ENCODE measurements around the gene BRINP2.

BRINP2 gene

GRCh38 chr1:177165069-177165439 lies 5.7 kb upstream of the BRINP2 start:
- no peak for DNase-seq (ENCODE audit: low read depth, low spot score)

- DNase-seq (ENCODE audit: low read depth, low spot score), result no peak
Observed at GRCh38 chr1:177171536-177172123, 872 bp downstream of the BRINP2 start.

- DNase-seq (ENCODE audit: low read depth, low spot score), result no peak
Observed at GRCh38 chr1:177172272-177172671, 1.5 kb downstream of the BRINP2 start.

GRCh38 chr1:177172866-177173265 lies 2.1 kb downstream of the BRINP2 start:
- DNase-seq (ENCODE audit: low read depth, low spot score), result no peak

- no peak for DNase-seq (ENCODE audit: low read depth, low spot score)
Observed at GRCh38 chr1:177173976-177174375, 3.2 kb downstream of the BRINP2 start.

- no peak for DNase-seq (ENCODE audit: low read depth, low spot score)
Observed at GRCh38 chr1:177174921-177175634, 4.3 kb downstream of the BRINP2 start.

GRCh38 chr1:177181280-177181630 lies 10.5 kb downstream of the BRINP2 start:
- no peak for DNase-seq (ENCODE audit: low read depth, low spot score)

GRCh38 chr1:177181631-177182291 lies 11.0 kb downstream of the BRINP2 start:
- peak; percentile 95 for DNase-seq (ENCODE audit: low read depth, low spot score)

- DNase-seq (ENCODE audit: low read depth, low spot score), result no peak
Observed at GRCh38 chr1:177183836-177184235, 13.1 kb downstream of the BRINP2 start.

GRCh38 chr1:177185209-177185608 lies 14.5 kb downstream of the BRINP2 start:
- no peak for DNase-seq (ENCODE audit: low read depth, low spot score)

- DNase-seq (ENCODE audit: low read depth, low spot score), result no peak
Observed at GRCh38 chr1:177186639-177187038, 15.9 kb downstream of the BRINP2 start.

- no peak for DNase-seq (ENCODE audit: low read depth, low spot score)
Observed at GRCh38 chr1:177190308-177190970, 19.7 kb downstream of the BRINP2 start.

- no peak for DNase-seq (ENCODE audit: low read depth, low spot score)
Observed at GRCh38 chr1:177198243-177198642, 27.5 kb downstream of the BRINP2 start.

- no peak for DNase-seq (ENCODE audit: low read depth, low spot score)
Observed at GRCh38 chr1:177200290-177200689, 29.5 kb downstream of the BRINP2 start.

GRCh38 chr1:177206831-177207355 lies 36.1 kb downstream of the BRINP2 start:
- no peak for DNase-seq (ENCODE audit: low read depth, low spot score)

- DNase-seq (ENCODE audit: low read depth, low spot score), result no peak
Observed at GRCh38 chr1:177208920-177209319, 38.2 kb downstream of the BRINP2 start.

- DNase-seq (ENCODE audit: low read depth, low spot score), result no peak
Observed at GRCh38 chr1:177209357-177209756, 38.6 kb downstream of the BRINP2 start.

GRCh38 chr1:177210071-177210470 lies 39.3 kb downstream of the BRINP2 start:
- no peak for DNase-seq (ENCODE audit: low read depth, low spot score)

- DNase-seq (ENCODE audit: low read depth, low spot score), result no peak
Observed at GRCh38 chr1:177211231-177211630, 40.5 kb downstream of the BRINP2 start.

GRCh38 chr1:177216587-177217202 lies 45.9 kb downstream of the BRINP2 start:
- no peak for DNase-seq (ENCODE audit: low read depth, low spot score)

GRCh38 chr1:177219554-177220458 lies 49.0 kb downstream of the BRINP2 start:
- no peak for DNase-seq (ENCODE audit: low read depth, low spot score)

Data from ELF-1 (cell line).